Inflammatory macrophage (primary cell): ENCODE data around the gene ZGPAT.
"Not testable (repeated sequence)": the region's sequence is repeated elsewhere in the genome, so short reads cannot be mapped to it uniquely, and the experiment has no call there.

Source experiments
- DNase-seq, 2 donors: peaks; one replicate each; pipeline ENCODE4 v3.0.0-alpha.2; 2020 to 2022
- total RNA-seq, 18 experiments: gene quantifications; one replicate each; lab custom pipeline; 2026; ENCODE audit warnings: mixed read lengths in 6 of 18, inconsistent platforms in 2 of 18; lab: John Stamatoyannopoulos, UW

ZGPAT gene
- total RNA-seq, result 1.2 to 11.7 (median 4.7) reads per million in 18 experiments

- DNase-seq, result peak; percentile 89 to 94
Observed at GRCh38 chr20:63707558-63708300, at the start of gene ZGPAT, which contains the start of gene ARFRP1. ZGPAT (plus strand) TSS chr20:63708039; CDS start chr20:63708581, 542 bp downstream. ARFRP1 (minus strand) TSS chr20:63707976; CDS start chr20:63707091, 885 bp downstream.

DNA sequence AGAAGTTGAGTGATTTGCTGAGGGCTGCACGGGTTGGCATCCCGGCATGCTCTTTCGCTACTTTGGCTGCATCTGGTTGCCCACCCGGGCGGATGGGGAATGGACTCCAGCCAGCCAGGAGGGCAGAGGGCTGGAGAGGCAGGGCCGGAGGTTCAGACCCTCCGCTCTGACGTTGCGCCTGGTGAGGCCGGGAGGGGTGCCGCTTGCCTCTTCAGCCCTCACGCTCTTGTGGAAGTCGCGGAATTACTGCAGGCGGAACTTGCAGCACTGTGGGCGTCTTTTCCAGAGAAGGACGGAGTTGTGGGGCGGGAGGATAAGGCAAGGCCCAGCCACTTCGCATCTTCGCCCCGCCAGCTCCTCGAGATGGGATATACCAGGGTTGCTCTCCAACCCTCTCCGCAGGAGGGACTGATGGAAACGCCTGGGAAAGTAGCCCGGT lies 49.1 kb upstream of the ZGPAT start:
- DNase-seq, result peak; percentile 68 to 80

DNA sequence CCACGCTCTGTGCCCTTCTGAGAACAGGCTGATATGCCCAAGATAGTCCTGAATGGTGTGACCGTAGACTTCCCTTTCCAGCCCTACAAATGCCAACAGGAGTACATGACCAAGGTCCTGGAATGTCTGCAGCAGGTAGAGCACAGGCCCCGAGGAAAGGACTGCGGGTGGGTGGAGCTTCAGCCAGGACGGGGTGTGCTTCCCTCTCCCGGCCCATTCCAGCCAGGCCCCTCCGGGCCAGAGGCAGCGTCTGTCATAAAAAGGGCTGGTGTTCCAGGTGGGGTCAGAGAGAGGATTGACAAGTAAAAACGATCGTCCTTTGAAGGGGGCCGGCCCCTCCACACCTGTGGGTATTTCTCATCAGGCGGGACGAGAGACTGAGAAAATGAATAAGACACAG lies 48.5 kb upstream of the ZGPAT start:
- no peak for DNase-seq

- DNase-seq, result not testable (repeated sequence)
Observed at GRCh38 chr20:63660174-63660573, 47.7 kb upstream of the ZGPAT start.

DNA sequence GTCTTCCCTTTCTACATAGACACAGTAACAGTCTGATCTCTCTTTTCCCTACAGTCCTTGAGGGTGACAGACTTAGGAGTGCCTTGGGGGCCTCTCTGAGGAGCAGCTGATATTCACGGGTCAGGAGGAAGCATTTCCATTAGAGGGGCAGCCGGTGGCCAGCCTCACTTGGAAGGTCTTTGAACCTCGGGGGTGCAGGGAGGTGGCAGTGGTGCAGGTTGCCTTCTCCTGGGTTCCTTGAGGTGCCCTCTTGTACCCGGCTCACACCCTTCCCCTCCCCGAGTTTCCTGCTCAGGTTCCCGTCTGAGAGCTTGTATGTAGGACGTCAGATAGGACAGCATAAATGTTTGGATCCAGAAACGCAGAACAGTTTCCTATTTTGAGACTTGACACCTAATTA lies 47.2 kb upstream of the ZGPAT start:
- DNase-seq, result no peak

DNA sequence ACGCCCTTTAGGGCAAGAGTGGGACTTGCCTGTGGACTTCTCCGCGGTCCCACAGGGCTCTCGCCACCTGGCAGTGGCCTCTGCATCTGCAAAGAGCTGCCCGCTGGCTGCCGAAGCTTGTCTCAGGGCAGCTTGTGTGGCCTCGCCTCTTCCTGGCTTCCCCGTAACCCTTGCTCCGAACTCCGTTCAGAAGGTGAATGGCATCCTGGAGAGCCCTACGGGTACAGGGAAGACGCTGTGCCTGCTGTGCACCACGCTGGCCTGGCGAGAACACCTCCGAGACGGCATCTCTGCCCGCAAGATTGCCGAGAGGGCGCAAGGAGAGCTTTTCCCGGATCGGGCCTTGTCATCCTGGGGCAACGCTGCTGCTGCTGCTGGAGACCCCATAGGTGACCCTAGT lies 46.7 kb upstream of the ZGPAT start:
- DNase-seq, result no peak

- no peak for DNase-seq
Observed at GRCh38 chr20:63661959-63662812, 45.7 kb upstream of the ZGPAT start.

- DNase-seq, result no peak
Observed at GRCh38 chr20:63662813-63663189, 45.0 kb upstream of the ZGPAT start.

- DNase-seq, result no peak
Observed at GRCh38 chr20:63663332-63664066, 44.3 kb upstream of the ZGPAT start.

DNA sequence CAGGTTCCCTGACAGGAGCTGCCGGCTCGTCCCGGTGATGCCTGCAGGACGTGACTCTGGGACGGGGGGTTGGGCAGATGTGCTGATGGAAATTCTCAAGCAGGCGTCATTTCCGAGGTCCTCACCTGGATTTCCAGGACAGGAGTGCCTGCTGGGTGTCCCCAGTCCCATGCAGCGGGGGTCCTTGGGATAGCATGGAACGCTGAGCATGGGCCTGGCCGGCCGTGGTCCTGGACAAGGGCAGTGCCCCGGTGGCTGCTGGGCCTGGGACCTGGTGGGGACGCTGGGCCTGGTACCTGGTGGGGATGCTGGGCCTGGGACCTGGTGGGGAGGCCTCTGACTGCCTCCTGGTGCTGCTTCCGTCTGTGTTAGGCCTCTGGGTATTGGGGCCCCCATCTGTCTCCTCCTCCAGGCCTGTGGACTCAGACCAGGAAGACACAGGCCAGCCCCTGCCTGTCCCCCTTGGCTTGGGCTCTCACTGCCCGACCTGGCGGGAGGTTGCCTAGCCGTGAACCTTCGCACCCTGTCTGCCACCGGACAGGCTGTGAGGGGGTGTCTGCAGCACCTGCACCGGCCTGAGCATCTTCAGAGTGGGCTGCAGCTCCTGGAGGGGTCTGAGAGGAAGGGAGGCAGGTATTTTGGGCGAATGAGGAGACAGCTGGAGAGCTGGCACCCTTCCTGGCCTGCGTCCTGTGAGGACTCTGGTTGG lies 43.5 kb upstream of the ZGPAT start:
- no peak for DNase-seq

DNA sequence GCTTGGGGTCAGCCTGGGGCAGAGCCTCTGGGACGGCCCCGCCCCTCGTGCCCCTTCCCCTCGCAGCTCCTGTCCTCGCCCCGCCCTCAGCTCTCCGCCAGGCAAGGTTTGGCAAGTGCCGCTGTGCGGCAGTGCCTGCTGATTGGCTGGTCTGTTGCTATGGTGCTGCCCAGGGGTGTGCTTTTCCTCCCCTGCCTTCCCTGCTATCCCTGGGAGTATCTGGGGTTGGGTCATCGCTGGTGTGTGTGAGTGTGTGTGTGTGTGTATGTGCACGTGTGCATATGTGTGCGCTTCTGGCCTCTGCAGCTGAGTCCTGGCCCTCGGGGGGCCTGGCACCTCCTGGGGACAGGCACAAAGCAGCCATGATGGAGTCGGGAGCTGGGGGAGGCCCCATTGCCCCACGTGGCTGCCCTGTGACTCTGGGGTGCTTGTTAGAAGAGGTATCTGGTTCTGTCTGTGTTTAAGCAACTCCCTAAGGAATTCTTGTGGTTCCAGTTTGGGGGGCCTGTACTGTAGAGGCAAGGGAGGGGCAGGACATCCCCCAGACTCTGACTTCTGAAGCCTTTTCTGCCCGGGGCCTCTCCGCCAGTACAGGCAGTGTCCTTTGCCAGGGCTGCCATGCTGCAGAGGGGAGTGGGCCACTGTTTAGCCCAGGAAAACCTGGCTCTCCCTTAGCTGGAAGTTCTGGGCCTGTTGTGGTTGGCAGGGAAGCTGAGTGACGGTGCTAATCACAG lies 42.8 kb upstream of the ZGPAT start:
- no peak for DNase-seq

DNA sequence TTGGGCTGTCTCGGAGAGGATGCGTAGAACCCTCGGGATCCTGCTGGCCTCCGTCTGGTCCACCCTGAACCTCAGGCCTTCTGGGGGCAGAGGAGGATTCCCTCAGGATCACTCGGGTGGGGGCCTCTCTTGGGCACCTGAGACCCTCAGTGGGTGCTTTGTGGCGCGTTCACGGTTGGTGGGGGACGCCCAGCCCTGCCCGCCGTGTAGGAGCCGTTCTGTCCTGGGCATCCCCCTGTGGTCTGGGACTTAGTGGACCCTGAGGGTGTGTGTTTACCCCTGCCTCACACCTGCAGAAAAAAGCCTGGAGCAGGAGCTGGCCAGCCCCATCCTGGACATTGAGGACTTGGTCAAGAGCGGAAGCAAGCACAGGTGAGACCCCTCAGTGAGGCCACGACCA lies 42.1 kb upstream of the ZGPAT start:
- DNase-seq, result no peak

GRCh38 chr20:63667858-63668257 lies 40.0 kb upstream of the ZGPAT start:
- DNase-seq, result no peak

DNA sequence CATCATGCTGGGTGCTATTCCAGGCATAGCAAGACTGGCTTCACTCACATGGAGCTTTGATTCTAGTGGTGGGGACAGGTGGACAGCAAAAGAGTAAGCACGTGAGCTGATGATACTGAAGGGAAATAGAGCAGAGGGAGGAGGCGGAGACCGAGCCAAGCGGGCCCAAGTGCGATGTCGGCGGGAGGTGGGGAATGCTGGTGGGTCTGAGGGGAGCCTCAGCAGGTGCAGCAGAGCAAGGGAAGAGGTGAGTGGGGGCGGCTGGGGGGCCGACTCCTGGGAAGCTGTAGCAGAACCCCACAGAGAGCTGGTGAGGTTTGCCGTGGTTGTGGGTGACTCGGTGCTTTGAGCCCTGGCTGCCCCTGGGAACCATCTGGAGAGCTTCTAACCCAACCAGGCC lies 39.5 kb upstream of the ZGPAT start:
- DNase-seq, result no peak

DNA sequence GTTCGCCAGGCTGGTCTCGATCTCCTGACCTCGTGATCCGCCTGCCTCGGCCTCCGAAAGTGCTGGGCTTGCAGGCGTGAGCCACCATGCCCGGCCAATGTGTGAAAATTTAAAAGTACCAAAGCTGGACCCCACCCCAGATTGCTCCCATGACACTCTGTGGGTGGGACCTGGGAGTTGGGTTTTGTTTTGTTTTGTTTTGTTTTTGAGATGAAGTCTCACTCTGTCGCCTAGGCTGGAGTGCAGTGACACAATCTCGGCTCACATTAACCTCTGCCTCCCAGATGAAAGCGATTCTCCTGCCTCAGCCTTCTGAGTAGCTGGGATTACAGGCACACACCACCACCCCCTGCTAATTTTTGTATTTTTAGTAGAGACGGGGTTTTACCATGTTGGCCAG lies 36.1 kb upstream of the ZGPAT start:
- DNase-seq, result not testable (repeated sequence)

DNA sequence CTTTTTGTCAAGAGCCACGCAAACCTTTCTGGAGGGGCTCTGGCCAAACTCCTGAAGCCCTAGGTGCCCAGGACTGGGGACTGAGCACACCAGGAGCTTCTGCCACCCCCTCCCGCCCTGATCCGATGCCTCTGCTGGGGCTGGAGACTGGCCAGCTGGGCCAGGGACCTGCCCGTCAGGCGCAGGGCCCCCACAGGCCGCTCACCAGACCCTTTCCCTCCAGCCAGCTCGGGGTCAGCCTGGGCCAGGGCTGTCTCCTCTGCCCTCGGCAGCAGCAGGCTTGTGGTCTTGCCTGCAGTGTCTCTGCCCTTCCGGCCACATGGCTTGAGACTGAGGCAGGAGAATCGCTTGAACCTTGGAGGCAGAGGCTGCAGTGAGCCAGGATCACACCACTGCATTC lies 35.2 kb upstream of the ZGPAT start:
- DNase-seq, result no peak

DNA sequence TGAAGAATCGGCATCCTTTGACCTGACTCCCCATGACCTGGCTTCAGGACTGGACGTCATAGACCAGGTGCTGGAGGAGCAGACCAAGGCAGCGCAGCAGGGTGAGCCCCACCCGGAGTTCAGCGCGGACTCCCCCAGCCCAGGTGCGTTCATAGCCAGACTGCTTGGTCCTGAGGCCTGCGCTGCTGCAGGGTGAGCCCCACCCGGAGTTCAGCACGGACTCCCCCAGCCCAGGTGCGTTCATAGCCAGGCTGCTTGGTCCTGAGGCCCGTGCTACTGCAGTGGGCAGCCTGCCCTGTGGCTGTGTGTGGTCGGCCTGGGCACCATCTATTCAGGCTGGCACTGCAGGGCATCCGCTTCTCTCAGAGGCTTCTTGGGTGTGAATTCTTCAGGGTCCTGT lies 33.9 kb upstream of the ZGPAT start:
- DNase-seq, result no peak

DNA sequence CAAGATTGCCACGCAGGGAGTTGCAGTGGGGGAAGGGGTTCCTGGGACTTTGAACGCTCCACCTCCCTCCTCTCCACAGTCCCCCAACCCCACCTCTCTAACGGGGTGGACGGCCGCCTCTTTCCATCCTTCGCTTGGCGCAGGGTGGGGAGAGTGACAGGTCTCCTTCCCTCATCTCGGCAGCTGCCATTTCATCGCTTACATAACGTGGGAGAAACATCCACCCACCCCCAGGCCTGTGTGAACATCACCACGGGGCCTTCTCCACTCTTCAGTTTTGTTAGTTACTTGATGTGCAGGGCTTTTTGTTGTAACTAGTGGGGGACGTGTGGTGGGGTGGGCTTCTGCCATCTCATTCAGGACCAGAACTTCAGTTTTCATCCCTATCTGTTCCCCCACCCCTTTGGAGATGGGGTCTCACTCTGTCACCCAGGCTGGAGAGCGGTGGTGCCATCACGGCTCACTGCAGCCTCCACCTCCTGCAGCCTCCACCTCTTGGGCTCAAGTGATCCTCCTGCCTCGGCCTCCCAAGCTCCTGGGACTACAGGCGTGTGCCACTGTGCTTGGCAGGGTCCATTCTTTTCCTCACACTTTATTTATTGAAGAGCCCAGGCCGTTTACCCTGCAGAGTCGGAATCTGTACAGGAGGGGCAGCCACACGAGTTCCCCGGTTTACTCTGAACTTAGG lies 32.0 kb upstream of the ZGPAT start:
- DNase-seq, result no peak

DNA sequence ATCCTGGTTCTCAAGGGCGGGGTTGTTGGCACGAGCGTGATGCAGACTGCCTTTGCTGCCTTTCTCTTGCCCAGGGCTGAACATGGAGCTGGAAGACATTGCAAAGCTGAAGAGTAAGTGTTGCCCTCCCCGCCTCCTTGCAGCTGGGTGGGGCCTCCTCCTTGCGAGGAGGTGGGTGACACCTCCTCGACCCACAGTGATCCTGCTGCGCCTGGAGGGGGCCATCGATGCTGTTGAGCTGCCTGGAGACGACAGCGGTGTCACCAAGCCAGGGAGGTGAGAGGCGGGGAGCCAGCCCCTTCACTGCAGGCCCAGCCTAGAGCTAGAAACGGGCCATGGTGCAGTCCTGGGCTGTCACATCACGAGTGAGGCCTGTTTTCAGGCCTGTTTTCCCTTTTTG lies 29.8 kb upstream of the ZGPAT start:
- no peak for DNase-seq

DNA sequence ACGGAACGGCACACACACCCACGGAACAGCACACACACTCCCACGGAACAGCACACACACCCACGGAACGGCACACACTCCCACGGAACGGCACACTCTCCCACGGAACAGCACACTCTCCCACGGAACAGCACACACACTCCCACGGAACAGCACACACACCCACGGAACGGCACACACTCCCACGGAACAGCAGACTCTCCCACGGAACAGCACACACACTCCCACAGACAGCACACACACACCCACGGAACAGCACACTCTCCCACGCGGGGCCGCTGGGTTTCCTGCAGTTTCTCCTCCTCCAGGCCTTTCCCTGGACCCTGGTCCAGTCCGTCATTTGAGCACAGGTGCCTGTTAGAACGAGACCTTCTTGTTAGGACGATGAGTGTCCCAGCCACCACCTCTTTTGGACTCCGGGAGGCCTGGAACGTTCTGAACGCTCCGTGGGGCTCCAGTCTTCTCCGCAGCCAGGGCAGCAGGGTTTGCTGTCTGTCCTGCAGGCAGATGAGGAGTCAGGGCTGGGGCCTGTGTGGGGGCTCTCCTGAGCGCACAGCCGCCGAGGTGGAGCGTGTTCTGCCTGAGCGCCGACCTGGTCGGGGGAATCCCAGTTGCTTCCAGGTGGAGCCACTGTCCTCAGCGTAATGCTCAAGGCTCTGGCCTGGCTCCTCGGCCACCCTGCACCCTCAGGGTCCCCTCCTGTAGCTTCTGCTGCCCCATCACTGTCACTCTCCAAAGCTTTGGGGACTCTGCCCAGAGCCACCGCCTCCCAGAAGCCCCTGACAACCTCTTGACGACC lies 29.0 kb upstream of the ZGPAT start:
- no peak for DNase-seq
